NCI-H345 treated with DMSO at 0.1 percent for 48 hours (cell line): Measurements from ENCODE around the gene NUDT21.
A peak's percentile ranks its signal among the peaks of the same experiment; 100 is the strongest.
"Not testable (repeated sequence)": the region's sequence is repeated elsewhere in the genome, so short reads cannot be mapped to it uniquely, and the experiment has no call there.

ENCODE experiments used
- DNase-seq: peaks from one replicate; lab custom pipeline; 2025; ENCODE audit not compliant: unreplicated experiment; lab: John Stamatoyannopoulos, UW

NUDT21 gene

GRCh38 chr16:56450986-56451752 is at the start of gene NUDT21, which contains the start of gene OGFOD1:
NUDT21 (minus strand) TSS chr16:56451332; CDS start chr16:56451202, 130 bp downstream.
OGFOD1 (plus strand) TSS chr16:56451554; CDS start chr16:56451613, 59 bp downstream.
- peak; percentile 84 for DNase-seq

- DNase-seq: no peak
These were observed 42.7 kb upstream of the NUDT21 start for GRCh38 chr16:56493815-56494214.

DNA sequence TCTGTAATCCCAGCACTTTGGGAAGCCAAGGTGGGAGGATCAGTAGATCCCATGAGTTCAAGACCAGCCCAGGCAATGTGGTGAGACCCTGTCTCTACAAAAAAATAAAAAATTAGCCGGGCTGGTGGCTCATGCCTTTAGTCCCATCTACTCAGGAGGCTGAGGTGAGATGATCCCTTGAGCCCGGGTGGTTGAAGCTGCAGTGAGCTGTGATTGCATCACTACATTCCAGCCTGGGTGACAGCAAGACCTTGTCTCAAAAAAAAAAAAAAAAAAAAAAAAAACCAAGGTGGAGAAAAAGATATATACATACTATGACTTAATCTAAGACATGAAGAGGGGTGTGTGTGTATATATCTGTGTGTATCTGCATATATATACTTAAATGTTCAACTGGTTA is 42.0 kb upstream of the NUDT21 start:
- DNase-seq: no peak

- no peak for DNase-seq
These were observed 40.6 kb upstream of the NUDT21 start for GRCh38 chr16:56491657-56492261.

GRCh38 chr16:56488868-56489267 is 37.7 kb upstream of the NUDT21 start:
- DNase-seq: not testable (repeated sequence)

DNA sequence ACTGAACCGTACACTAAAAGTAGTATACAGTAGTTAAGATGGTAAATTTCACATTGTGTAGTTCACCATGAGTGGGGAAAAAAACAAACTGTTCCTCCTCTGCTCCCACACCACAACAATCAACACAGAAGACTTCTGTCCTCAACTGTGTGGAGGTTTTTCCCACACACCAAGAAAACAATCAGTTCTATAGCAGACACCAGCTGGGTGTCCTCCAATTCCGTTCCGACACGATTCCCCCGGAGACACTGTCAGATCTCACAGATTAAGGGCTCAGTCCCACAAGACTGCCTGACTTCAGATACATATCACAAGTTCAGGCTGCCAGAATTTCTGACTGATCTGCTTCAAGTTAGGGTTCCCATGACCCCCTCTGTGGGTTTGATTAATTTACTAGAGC is 36.9 kb upstream of the NUDT21 start:
- DNase-seq: no peak

GRCh38 chr16:56483394-56483793 is 32.3 kb upstream of the NUDT21 start:
- DNase-seq: no peak

DNA sequence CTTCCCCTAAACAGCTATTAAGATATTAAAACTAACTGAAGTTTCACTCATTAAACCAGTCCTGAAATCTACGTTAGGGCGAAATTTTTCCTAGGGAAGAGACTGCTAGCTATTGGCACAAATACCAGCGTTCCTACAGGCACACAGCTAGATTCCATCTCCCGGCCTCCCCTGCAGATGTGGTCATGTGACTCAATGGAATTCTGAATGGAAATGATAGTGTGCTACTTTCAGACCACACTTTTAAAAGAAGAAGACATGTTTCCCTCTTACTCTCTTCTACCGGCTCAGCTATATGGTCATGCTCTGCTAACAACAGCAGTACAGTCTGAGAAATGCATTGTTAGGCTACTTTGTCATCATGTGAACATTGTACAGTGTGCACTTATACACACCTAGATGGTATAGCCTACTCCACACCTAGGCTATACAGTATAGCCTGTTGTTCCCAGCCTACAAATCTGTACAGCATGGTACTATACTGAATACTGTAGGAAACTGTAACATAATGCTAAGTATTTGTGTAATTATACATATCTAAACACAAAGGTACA is 31.6 kb upstream of the NUDT21 start:
- no peak for DNase-seq

DNA sequence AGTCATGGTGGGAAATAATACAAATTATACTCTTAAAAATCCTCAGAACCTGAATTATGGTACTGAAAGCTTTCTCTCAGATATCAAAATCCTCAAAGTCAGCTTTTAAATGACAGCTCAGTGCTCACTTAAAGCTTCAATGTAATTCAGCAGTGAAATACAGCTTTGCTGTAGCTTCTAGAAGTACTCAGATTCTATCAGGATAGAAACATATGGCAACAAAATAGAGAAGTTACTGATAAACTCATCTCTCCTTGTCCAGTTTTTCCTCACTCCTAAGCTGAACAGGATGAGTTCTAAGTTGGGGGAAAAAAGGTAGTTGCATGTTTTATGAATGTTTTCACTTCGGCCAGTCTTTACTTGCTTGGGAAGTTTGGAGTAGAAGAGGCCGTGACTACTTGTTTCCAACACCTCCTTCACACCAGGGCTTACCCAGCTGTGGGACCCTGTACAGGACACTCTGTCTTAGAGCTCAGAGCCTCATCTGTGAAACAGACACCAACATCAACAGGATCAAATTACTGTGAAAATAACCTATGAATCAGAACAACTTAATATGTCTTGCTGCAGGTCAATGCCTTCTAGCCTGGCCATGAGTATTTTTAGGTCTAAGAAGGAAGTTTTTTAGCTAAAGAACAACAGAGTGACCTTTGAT is 30.5 kb upstream of the NUDT21 start:
- DNase-seq: no peak

DNA sequence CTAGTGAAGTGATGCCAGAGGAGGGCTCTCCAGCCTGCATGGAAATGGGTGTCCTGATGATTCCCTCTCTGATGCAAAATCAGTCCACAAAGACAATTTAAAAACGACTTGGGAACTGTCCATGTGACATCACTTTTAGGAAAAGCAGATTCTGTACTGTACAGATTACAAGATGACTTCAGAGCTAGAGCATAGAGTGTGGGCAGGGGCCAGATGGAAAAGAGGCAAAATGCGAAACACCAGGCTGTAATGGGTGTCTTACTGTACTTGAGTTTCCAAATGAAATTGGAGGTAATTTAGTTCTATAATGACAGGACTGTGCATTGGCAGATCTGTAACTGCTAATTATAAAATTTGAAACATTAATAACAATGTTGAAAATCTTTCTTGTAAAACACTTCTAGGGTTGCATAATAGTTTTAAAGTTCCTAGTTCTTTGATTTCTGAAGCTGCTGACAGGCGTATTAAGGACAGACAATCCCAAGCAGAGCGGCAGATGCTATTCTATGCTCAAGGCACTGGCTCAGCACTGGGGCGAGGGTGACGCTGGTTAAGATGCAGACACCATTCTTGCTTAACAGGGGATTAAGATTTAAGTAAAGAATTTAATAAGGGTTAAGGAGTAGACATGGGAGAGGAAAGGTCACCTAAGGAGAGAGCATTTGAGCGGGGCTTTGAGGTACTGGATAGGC is 29.8 kb upstream of the NUDT21 start:
- DNase-seq: no peak

DNA sequence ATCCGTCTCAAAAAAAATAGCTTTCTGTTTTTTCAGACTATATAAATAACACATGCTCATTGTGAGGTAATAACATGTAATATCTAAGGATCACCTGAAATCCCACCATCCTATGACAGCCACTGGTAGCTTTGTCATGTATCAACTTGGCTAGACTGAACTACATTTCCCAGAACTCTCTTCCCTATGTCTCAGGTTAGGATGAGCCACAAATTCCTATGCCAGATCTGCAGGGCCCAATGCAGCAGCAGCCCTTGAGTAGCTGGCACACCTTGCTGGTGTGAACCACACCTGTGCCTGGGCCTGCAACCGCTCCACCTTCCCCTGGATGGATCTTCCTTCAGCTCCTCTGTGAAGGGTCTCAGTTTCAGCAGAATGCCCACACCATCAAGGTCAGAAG is 28.3 kb upstream of the NUDT21 start:
- no peak for DNase-seq

DNA sequence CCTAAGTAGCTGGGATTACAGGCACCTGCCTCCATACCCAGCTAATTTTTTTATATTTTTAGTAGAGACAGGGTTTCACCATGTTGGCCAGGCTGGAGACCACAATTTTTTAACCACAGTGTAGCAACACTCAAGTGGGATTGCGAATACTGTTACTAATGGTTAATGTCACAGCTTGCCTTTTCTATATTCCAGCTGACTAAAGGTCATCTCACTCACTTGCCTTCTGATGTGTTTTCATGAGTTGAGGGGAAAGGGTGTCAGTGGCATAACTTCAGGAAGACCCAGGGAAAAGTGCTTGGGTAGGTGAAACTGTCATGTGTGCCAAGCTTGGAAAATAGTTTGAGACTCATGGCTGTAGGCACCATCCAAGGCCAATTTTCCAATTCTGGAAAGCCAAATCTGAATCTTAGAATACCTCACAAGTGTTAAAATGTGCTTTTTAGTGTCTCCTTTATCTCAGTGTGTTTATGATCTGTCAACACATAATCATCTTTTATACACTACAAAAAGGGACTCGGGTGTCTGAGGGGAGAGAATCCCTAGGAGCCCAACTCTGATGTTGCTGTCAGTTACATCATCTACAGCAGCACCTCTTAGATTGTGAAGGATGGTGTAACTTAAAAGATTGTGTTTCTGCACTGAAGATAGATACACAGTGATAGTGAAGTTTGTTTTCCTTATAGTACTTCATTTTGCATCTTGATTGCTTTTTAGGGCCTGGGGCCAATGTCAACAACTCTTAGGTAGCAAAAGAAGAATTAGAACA is 27.3 kb upstream of the NUDT21 start:
- no peak for DNase-seq

- DNase-seq: no peak
These were observed 26.2 kb upstream of the NUDT21 start for GRCh38 chr16:56477096-56477878.

DNA sequence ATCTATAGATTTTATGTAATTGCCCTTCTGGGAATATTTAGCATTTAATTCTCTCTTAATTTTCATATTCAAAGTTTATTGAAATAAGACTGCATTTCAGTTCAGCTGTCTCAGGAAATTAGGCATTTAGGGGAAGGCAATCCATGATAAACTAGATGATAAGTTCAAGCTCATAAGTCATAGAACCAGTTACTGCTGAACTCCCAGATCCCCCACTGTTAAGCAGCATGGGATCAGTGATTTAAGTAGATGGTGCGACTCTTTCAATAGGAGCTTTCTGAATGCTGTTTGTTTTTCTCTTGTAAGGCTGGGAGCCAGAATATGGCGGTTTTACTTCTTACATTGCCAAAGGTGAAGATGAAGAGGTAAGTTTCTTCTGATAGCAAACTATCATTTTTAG is 24.1 kb upstream of the NUDT21 start:
- peak; percentile 9 for DNase-seq

DNA sequence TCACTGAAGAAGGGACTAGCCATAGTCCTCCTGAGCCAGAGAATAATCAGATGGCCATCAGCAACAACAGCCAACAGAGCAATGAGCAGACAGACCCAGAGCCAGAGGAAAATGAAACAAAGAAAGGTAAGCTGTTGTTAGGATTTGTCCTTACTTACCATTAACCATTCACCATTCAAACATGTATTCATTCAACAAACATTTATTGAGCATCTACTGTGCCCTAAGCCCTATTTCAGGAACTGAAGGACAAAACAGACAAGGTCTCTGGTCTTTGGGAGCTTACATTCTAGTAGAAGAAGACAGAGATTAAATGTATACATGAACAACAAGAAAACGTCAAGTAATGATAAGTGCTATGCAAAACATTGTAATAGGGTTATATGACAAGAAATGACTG is 19.5 kb upstream of the NUDT21 start:
- no peak for DNase-seq

DNA sequence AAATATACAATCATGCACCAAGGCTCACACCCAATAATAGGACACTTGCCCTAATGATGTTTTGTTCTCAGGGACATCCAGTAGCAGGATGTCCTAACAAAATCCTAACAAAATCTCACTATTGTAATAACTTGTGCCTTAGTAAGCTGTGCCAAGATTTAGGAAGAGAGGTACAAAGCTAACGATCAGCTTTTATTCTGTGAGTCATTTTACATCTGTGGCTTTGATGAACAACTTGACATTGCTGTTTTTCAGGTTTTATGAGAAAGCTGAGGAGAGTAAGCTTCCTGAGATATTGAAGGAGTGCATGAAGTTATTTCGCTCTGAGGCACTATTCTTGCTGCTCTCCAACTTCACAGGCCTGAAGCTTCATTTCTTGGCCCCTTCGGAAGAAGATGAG is 19.1 kb upstream of the NUDT21 start:
- no peak for DNase-seq

- no peak for DNase-seq
These were observed 18.6 kb upstream of the NUDT21 start for GRCh38 chr16:56469748-56470147.

DNA sequence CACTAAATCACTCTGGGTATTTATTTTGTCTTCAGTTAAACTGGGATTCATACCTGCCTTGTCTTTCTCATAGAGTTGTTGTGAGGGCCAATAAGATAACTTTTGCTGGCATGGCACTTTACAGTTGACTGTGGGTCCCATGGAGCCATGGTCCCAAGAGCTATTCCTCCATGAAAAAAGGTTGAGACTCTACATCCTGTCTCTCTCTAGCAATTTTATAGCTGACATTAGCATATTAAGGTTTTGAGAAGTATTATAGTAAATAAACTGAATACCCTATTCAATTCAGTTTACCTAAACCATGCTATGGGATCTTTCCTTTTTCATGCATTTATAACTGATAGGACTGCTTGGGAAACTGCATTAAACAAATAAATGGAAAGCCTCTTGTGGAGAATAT is 17.7 kb upstream of the NUDT21 start:
- DNase-seq: no peak

DNA sequence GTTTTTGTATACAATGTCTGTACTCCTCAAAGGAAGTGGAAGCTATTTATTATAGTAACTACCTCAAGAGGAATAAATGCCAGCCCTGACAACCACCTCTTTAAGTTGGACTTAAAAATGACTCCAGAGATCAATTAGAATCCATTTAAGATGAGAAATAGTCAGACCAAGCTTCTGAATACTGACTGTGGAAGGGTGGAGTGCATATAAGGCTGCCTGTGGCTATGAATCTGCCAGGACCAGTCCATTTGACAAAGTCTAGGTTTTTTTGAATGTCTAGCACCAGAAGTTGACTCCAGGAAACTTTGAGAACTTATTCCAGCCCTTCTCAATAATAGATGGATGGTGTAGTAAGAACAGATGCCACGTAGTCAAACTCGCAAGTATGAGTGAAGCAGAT is 15.2 kb upstream of the NUDT21 start:
- no peak for DNase-seq

- DNase-seq: no peak
These were observed 12.0 kb upstream of the NUDT21 start for GRCh38 chr16:56463153-56463552.
